ENCODE results near the gene SUCO. TPM values are rescaled to one million over a fixed set of nuclear protein-coding genes. Genes with fewer than 3 reads are reported as not detected.

SUCO gene
- total RNA-seq, 2 donors from 2014 or later: 19.5 to 43.5 TPM

GRCh38 chr1:172514108-172514507, 18.8 kb upstream of the SUCO start:
- Histone ChIP-seq H3K36me3 (no peaks in the 10 kb centered on the region), H3K27me3 (replicated peaks; ENCODE audit: insufficient read depth) (no peaks in the 10 kb centered on the region), H3K27ac (no peak overlapping the region), H3K4me3 (no peak overlapping the region), H3K9me3 (no peaks in the 10 kb centered on the region), H3K4me1 (ENCODE audit: control insufficient read depth in 1 of 2, low read depth in 2 of 2) (no peaks in the 10 kb centered on the region)
- ATAC-seq (ENCODE audit: insufficient number of reproducible peaks, low FRiP score, low read depth) (no peak), DNase-seq (ENCODE audit: low spot score) (no peak)
- TF ChIP-seq CTCF (IDR thresholded peaks at IDR 0.05): no peak

DNA sequence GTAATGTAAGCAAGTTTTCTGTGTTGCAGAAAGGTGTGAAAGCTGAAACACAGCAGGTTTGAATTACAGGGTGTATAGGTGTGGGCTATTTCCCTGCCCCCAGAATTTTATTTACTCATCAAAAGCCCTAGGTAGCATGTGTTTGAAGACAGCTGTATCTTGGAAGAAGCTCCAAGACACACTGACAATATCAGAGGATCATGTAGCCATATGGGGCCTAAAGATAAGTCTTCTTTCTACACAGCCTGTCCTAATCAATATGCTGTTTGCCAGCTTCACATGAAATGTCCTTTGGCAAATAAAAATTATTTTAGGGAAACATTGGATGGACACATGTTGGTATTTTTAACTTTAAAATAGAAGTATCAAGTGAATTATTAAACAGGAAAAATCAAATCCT, 17.5 kb upstream of the SUCO start:
- Histone ChIP-seq H3K36me3 (no peaks in the 10 kb centered on the region), H3K9me3 (no peaks in the 10 kb centered on the region), H3K27me3 (replicated peaks; ENCODE audit: insufficient read depth) (no peaks in the 10 kb centered on the region), H3K4me1 (ENCODE audit: control insufficient read depth in 1 of 2, low read depth in 2 of 2) (no peaks in the 10 kb centered on the region), H3K4me3 (no peak overlapping the region), H3K27ac (no peak overlapping the region)
- no peak for ATAC-seq (ENCODE audit: insufficient number of reproducible peaks, low FRiP score, low read depth)
- no peak for TF ChIP-seq CTCF (IDR thresholded peaks at IDR 0.05)
- DNase-seq (ENCODE audit: low spot score): no peak

DNA sequence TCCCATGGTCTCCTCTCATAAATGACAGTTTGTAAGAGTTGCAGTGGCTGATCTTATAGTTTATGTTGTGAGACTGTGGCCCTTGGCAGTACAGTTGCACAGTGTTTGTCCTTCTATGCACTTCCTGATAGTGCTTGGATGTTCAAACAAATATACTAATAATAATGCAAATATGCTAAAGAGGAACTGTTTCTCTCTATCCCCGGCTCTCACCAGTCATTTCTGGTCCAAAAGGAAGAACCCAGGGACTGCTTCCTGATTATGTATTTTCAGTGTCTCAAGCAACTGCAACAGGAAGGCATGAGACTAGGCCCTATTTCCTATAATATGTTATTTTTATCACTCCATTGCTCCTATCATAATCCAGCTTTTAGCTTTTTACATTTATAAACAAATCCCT, 17.0 kb upstream of the SUCO start:
- Histone ChIP-seq H3K36me3 (no peaks in the 10 kb centered on the region), H3K4me1 (ENCODE audit: control insufficient read depth in 1 of 2, low read depth in 2 of 2) (no peaks in the 10 kb centered on the region), H3K9me3 (no peaks in the 10 kb centered on the region), H3K27ac (no peak overlapping the region), H3K4me3 (no peak overlapping the region), H3K27me3 (replicated peaks; ENCODE audit: insufficient read depth) (no peaks in the 10 kb centered on the region)
- TF ChIP-seq CTCF (IDR thresholded peaks at IDR 0.05): no peak
- DNase-seq (ENCODE audit: low spot score): no peak
- no peak for ATAC-seq (ENCODE audit: insufficient number of reproducible peaks, low FRiP score, low read depth)

DNA sequence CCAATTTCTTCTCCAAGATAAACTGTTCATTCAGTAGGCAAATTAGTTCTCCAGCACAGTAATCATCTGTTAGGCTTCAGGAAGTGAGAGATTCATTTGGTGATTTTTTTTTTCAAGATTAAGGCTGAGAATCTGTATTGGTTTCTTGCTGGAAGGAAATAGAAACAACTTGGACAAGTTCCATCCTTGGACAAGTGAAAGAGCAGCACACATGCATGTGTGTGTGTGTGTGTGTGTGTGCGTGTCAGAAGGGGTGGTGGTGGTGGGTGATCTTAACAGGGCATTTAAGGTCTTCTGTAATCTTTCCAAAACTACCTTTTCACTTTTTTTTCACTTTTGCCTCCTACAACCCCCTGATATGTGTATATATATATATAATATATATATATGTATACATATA, 15.9 kb upstream of the SUCO start:
- ATAC-seq (ENCODE audit: insufficient number of reproducible peaks, low FRiP score, low read depth): no peak
- H3K4me1 ChIP-seq (ENCODE audit: control insufficient read depth in 1 of 2, low read depth in 2 of 2): no peaks in the 10 kb centered on the region
- H3K4me3 ChIP-seq: no peak overlapping the region
- no peaks in the 10 kb centered on the region for H3K36me3 ChIP-seq
- H3K27me3 ChIP-seq (replicated peaks; ENCODE audit: insufficient read depth): no peaks in the 10 kb centered on the region
- no peak for DNase-seq (ENCODE audit: low spot score)
- TF ChIP-seq CTCF (IDR thresholded peaks at IDR 0.05): no peak
- H3K27ac ChIP-seq: no peak overlapping the region
- no peaks in the 10 kb centered on the region for H3K9me3 ChIP-seq

DNA sequence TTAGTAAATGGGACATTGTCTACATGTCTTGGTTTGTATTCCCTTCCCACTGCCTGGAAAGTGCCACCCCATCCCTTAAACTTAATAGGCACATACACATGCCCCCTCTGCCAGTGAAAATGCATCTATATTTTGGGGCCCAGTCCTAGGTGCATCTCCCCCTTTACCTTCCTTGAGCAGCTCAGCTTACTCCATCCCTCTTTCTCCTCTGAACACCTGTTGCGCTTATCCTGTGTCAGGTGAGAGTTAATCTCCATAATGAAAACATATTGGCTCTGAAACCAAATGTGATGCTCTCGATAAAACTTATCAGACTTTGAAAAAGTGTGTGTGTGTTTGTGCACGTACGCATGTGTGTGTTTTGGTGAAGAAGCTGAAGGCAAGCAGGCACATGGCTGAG, 15.4 kb upstream of the SUCO start:
- Histone ChIP-seq H3K4me1 (ENCODE audit: control insufficient read depth in 1 of 2, low read depth in 2 of 2) (no peaks in the 10 kb centered on the region), H3K27ac (no peak overlapping the region), H3K9me3 (no peaks in the 10 kb centered on the region), H3K36me3 (no peaks in the 10 kb centered on the region), H3K4me3 (no peak overlapping the region), H3K27me3 (replicated peaks; ENCODE audit: insufficient read depth) (no peaks in the 10 kb centered on the region)
- ATAC-seq (ENCODE audit: insufficient number of reproducible peaks, low FRiP score, low read depth) (no peak), DNase-seq (ENCODE audit: low spot score) (no peak)
- TF ChIP-seq CTCF (IDR thresholded peaks at IDR 0.05): no peak

All from thoracic aorta (tissue), 2 donors.